OCI-M2 (cell line): ENCODE measurements around the gene KRT86.
"Not testable (repeated sequence)": the region's sequence is repeated elsewhere in the genome, so short reads cannot be mapped to it uniquely, and the experiment has no call there.

Experiments
- DNase-seq: peaks from one replicate; lab custom pipeline; 2025; ENCODE audit not compliant: unreplicated experiment; lab: John Stamatoyannopoulos, UW

The KRT86 gene

GRCh38 chr12:52238916-52239646, 35.4 kb upstream of the KRT86 start:
- no peak for DNase-seq

DNA sequence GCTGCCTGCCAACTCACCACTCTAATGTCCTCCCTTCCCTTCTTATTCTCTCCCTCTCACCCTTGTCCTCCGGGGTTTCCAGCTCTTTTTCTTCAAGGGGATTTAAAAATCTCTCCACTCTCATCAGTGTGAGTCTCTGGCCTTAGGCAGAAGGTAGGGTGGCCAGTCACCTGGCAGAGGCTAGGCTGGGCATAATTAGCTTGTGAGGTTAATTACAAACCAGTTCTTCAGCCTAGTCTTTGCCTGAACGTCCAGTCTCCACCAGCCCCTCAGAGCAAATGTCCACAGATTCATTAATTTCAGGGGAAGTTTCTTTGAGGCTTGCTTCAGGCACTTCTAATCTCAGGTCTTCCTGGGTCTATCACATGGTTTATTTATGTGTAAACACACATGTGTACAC, 34.7 kb upstream of the KRT86 start:
- no peak for DNase-seq

DNA sequence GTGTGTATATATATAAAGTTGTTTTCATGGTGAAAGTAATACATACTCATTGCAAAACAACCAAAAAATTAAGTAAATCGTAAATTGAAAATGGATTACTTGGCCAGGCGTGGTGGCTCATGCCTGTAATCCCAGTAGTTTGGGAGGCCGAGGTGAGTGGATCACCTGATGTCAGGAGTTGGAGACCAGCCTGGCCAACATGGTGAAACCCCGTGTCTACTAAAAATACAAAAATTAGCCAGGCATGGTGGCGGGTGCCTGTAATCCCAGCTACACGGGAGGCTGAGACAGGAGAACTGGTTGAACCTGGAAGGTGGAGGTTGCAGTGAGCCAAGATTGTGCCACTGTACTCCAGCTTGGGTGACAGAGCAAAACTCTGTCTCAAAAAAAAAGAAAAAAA, 34.2 kb upstream of the KRT86 start:
- DNase-seq = not testable (repeated sequence)

- DNase-seq = no peak
Measured at GRCh38 chr12:52241205-52241842, 33.1 kb upstream of the KRT86 start.

DNA sequence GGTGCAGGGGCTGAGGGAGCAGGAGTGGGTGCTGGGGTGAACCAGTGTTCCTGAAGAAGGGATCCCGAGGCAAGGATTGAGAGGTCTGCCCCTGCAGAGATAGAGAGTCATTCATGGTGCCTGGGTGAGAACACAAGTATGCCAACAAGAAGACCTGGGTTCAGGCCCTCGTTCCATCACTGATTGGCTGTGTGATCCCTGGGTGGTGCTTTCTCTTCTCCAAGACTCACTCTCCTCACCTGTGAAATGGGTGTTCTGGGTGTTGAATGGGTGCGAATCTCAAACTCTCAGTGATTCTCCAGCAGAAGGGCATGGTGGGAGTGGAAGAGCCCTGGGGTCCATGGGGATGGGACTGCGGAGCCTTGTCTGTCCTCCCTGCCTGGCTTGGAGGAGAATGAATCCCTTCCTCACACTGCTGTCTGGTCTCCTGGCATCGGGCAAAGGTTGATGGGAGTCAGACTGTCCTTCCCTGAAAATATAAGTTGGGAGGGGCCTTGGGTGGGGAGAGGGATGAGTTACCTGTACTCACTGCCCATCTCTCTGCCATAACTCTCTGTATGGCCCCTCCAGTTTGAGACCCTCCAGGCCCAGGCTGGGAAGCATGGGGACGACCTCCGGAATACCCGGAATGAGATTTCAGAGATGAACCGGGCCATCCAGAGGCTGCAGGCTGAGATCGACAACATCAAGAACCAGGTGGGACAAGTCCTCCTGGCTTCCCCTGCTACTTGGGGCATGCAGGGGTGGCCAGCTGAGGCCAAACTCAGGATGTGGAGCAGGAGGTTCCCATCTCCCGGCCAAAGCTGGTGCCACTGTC, 31.8 kb upstream of the KRT86 start:
- DNase-seq = no peak

DNA sequence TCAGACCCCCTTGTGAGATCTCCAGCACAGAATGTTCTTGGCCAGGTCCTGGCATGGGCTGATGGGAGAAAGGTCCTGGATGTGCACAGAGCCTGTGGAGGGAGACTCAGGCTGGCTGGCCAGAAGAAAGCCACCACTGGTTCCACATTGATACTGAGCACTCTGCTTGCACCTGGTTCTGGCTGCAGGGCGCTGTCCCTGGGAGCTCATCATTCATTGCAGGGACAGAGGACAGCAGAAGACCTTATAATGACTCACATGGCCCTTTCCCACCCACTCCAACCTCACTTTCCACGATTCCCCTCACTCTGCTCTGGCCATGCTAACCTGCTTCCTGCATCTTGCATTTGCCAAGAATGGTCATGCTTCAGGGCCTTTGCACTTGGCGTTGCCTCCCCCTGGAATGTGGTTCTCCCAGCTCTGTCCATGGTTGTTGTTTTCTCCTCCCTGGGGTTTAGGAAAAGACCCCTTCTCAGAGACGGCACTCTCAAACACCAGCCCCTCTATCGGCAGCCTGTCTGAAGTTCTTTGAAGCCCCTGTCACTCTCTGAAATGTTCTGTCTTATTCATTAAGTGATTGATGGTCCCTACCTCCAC, 31.1 kb upstream of the KRT86 start:
- no peak for DNase-seq

- no peak for DNase-seq
Measured at GRCh38 chr12:52243856-52244614, 30.4 kb upstream of the KRT86 start.

- DNase-seq = no peak
Measured at GRCh38 chr12:52244615-52244994, 29.8 kb upstream of the KRT86 start.

- DNase-seq = no peak
Measured at GRCh38 chr12:52245259-52245961, 29.0 kb upstream of the KRT86 start.

- DNase-seq = no peak
Measured at GRCh38 chr12:52245962-52246569, 28.4 kb upstream of the KRT86 start.

- no peak for DNase-seq
Measured at GRCh38 chr12:52246720-52247621, 27.5 kb upstream of the KRT86 start.

DNA sequence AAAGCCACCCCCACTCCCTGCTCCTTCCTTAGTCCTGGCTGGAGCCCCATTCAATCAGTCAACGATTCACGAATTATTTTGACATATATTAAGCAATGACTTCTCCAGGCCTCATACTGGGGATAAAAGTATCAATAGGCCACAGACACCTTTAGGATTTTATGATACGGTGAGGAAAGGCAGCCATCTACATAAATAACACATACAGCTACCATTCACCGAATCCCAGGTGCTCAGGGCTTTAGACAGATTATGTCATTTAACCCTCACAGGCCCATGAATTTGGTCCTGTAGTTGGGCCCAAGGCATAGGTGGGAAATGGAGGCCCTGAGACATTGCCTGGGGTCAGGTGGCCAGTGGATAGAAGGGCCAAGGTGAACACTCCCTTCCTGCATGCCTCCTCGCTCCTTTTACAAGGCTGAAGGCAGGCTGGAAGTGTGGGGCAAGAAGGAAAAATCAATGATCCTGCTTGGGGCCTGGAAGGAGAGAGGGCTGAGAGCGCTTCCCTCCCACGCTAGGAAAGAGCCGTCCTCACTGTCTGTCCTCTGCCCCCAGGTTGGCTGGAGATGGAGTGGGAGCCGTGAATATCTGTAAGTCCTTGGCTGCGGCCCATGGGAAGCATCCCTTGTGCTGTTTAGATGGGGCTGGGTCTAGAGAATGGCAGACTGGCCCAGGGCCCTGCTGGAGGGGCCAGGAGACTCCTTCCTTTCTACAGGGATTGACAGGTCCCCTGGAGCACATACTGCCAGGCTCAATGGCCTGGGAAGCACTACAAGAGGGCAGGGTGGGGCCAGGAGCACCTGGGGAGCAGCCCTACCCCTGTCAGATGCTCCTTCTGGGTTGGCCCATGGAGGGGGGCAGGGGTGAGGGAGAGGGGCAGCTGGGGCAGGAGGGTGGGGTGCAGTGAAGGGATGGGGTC, 26.6 kb upstream of the KRT86 start:
- no peak for DNase-seq

DNA sequence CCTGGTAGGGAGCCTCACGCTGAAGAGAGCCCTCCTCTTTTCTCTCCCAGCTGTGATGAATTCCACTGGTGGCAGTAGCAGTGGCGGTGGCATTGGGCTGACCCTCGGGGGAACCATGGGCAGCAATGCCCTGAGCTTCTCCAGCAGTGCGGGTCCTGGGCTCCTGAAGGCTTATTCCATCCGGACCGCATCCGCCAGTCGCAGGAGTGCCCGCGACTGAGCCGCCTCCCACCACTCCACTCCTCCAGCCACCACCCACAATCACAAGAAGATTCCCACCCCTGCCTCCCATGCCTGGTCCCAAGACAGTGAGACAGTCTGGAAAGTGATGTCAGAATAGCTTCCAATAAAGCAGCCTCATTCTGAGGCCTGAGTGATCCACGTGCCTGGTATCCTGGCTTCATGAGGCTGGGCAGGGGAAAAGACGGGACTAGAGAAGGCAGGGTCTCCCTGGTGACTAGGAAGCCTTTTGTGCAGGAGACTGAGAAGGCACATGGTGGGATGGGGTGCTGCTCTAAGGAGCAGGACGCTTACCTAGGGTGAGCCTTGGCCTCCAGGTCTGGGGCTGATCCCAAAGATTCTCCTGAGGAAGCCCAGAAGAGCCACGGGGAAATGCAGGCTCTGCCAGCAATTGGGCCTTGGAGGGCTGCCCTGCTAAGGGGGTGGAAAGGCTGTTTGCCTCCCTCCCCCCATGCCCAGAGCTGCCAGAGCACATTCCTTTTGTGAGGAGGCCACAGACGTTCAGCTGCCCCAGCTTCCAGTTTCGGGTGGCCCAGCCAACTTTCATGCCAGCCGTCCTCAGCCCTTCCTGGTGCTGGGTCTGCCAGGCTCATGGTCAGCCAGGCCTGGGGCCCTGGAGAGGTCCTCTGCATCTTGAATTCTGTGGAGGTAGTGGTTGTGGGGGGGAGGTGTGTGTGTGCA, 25.6 kb upstream of the KRT86 start:
- no peak for DNase-seq

GRCh38 chr12:52249511-52250047, 24.9 kb upstream of the KRT86 start:
- no peak for DNase-seq

DNA sequence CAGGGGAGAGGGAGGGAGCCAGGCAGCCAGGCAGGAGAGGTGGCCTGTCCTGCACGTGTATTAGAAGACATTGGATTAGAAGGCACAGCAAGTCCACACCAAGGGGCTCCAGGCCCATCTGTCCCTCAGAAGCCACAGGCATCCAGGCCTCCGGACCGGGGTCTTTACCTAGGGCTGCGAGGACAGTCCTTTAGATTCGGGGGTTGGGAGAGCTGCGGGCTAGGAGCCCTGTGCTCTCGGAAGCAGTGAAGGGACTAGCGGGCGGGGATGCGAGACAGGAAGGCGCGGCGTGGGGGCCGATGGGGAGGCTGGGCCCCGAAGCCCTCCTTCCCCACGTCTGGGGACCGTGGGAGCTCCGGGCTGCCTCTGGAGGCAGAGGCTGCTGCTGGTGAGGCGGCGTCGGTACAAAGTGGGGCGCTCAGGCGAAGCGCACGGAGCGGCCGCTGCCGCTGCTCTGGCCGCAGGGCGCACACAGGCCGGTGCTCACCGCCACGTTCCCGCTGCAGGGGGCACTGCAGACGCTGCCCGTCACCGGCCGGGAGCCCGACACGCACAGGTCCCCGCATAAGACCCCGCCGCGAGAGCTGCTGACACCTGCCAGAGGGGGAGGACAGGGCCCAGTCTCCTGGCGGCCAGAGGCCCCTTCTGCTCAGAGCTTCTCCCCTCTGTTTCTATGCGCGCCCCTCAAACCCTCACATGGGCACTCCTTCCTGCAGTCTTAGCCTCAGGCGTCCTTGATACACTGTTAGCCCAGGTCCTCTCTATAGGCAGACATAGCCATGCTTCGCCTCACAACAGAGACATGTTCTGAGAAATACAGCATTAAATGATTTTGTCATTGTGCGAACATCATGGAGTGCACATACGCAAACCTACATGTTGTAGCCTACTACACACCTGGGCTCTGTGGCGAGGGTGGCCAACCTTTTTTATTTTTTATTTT, 24.1 kb upstream of the KRT86 start:
- DNase-seq = no peak
